ENCODE results near the gene IGSF5.

- TF ChIP-seq CTCF (IDR thresholded peaks at IDR 0.05) (no peak), POLR2A (IDR thresholded peaks at IDR 0.05) (no peak)
These were observed 7.5 kb upstream of the IGSF5 start for GRCh38 chr21:39737376-39738000.
